Fibroblast of mammary gland (primary cell): Measurements from ENCODE around the gene TRIP4.

Experiments
- DNase-seq: peaks from one replicate; pipeline ENCODE4 v3.0.0-alpha.2; 2010; ENCODE audit warnings: low read depth
- H3K4me3 ChIP-seq: 2 replicates; pipeline ENCODE4 v1.5.1; 2011; ENCODE audit warnings: low read depth, mild to moderate bottlenecking, low read length, moderate library complexity; ENCODE audit not compliant: control insufficient read depth
- TF ChIP-seq, protein P1 (sequence below): conservative IDR thresholded peaks from 2 replicates; pipeline ENCODE4 v1.5.1; 2011; ENCODE audit warnings: low read depth, low read length, inconsistent platforms; ENCODE audit not compliant: control insufficient read depth, insufficient read depth

The TRIP4 gene

DNA sequence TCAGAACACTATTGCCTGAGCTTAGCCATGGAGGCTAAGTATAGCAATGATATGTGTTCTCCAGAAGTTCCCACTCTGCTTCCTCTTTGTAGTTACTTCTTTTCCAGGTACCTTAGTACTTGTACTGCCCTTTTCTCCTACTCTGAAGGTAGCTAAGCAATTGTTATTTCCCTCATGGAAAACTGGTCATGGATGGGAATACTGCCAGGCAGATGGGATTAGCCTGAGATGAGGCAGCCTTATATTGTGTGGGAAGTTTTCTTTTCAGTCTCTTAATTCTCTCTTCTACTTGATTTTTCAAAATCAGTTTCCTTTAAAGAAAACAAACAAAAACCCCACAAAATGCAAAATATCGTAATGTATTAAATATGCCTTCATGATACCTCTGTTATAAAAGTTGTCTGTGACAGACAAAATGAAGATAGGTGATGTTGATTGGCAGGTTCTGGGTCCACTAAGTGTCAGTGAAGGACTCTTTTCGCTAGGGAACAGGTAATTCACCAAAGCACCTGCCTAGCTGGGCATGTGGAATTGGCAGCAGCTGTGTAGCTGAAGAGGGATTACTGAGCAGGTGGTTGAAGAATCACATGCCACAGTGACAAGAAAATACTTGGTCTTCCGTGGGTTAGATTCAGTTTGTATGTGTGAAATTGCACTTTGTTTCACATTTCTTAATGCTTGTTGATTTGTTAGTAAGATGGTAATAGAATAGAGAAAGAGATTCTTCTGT lies 76.8 kb downstream of the TRIP4 start:
- H3K4me3 ChIP-seq: no peak overlapping the region
- TF ChIP-seq, protein P1, sequence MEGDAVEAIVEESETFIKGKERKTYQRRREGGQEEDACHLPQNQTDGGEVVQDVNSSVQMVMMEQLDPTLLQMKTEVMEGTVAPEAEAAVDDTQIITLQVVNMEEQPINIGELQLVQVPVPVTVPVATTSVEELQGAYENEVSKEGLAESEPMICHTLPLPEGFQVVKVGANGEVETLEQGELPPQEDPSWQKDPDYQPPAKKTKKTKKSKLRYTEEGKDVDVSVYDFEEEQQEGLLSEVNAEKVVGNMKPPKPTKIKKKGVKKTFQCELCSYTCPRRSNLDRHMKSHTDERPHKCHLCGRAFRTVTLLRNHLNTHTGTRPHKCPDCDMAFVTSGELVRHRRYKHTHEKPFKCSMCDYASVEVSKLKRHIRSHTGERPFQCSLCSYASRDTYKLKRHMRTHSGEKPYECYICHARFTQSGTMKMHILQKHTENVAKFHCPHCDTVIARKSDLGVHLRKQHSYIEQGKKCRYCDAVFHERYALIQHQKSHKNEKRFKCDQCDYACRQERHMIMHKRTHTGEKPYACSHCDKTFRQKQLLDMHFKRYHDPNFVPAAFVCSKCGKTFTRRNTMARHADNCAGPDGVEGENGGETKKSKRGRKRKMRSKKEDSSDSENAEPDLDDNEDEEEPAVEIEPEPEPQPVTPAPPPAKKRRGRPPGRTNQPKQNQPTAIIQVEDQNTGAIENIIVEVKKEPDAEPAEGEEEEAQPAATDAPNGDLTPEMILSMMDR: no peak
- DNase-seq: peak; percentile 62

DNA sequence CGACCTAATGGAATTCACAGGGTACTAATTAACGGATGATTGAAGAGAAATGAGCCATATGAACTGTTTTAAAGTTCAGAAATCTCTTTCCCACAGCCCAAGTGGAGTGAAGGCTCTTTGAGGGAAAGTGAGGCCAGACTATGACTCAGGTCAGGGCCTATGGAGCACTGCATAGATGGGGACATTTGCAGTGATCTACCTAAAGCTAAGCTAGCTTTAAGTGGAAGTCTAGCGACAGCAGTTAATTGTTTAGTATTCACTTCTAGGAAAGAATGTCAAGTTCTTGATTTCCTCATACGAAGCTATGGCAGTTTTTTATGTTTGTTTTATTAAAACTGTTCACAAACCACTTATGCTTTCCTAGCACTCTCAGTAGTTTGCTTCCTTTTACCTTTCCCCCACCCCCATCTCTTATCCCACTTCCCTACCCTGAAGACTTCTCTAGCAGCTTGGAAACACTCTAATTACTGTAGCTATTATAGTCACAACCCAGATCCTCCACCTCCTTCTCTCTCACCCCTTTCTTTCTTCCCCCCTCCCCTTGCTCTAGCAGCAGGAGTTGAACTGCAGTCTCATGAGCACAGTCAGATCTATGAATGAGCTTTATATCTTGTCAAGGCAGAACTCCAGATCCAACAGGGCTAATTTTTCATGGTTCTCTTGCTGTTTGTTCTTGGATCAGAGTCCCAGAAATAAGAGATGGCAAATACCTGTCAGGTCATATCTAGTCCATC lies 78.9 kb downstream of the TRIP4 start:
- no peak for DNase-seq
- TF ChIP-seq, protein P1: no peak
- H3K4me3 ChIP-seq: no peak overlapping the region

DNA sequence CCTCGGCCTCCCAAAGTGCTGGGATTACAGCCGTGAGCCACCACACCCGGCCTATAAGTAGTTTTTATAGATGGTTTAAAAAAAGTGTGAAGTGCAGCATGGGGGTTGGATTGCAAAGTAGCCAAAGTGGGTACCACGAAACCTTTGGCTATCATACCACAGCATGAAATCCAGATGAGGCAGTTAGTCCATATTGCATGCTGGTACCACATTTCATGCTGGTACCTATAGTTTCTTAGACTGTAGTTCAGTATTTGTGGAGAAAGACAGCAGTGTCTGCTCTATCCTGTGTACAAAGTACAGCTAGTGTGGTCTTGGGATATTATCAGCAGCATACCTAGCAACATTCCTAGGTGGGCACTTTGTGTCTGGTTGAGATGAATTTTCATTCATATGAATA lies 84.5 kb downstream of the TRIP4 start:
- no peak for DNase-seq
- TF ChIP-seq, protein P1: no peak
- no peak overlapping the region for H3K4me3 ChIP-seq

DNA sequence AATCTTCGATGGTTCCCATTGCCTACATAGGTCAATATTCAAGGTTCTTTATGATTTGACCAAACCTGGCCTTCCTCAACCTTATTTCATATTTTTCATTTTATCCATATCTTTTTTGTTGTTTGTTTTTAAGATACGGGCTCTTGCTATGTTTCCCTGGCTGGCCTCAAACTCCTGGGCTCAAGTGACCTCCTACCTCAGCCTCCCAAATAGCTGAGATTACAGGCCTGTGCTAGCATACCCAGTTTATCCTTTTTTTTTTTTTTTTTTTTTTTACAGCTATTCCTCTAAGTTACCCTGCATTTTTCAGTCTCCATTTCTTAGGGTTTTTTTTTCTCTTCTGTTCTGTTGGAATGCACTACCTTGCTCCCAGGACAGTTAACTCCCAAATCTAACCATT lies 87.2 kb downstream of the TRIP4 start:
- TF ChIP-seq, protein P1: no peak
- no peak overlapping the region for H3K4me3 ChIP-seq
- no peak for DNase-seq

DNA sequence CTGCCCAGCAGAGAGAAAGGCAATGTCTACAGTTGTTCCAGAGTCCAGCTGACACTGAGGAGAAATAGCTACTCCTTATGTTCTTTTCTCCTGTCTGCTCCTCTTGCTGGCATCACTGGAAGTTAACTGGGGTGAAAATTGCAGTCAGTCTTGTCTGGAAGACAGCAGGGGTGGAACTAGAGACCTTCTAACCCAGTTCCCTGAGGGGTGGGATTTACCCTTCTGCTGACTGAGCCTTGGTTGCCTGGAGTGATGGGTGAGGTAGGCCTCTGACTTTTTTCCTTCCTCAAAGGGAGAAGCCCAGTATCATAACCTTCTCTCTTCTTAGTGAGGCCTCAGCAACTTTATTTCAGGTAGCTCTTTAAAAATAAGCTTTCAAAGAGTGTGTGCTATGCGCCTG lies 88.9 kb downstream of the TRIP4 start:
- TF ChIP-seq, protein P1: no peak
- no peak for DNase-seq
- H3K4me3 ChIP-seq: no peak overlapping the region

DNA sequence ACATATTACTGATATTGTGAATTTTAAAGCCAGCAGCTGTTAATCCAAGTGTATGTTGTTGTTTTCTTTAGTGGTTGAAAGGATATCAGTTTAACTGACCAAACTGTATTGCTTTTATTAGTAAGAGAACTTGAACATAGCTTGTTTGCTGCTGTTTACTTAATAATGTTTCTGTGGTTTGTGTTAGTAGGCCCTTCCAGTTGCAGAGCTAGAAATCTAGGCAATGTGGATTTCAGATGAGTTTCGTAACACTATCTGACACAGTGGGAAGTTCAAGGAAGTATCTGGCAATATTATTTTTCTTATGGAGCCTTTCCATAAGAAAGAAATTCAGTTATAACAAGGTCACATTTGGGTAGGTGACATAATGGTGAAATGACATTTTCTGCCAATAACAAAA lies 91.2 kb downstream of the TRIP4 start:
- H3K4me3 ChIP-seq: no peak overlapping the region
- TF ChIP-seq, protein P1: no peak
- peak; percentile 73 for DNase-seq

DNA sequence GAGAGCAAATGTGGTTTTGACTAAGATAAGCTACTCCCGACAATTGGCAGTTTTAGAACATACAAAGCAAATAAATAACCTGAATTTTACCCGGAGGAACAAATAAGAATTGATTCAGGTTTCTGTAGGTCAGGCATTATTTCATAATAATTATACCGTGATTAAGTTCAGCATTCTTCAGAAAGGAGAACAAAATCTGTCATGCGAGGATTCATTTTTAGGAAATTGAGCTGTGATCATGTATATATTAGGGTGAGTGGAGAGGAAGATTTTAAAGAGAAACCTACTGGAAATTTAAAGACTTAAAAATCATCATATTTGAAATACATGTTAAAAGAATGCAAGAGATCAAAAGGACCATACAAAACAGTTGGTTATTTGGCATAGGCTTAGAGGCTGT lies 93.3 kb downstream of the TRIP4 start:
- TF ChIP-seq, protein P1: no peak
- DNase-seq: no peak
- H3K4me3 ChIP-seq: no peak overlapping the region
